ENCODE data around the gene DNM3.

DNM3 gene

DNA sequence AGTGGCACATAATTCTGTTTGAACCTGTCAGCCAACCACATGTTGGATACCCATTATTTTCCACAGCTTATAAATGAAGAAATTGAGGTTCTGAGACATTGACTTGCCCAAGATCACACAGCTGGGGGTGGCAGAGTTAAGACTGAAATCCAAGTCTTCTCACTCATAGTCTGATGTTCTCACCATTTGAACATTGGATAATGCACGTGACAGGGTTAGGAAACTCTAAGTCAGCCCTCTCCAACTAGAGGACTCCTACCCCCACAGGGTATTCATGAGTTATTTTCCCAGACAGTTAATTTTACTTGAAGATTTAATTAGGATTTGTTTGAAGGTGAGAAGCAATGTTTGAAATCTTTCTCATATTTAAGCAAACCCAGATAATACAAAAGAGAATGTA lies 541.1 kb downstream of the DNM3 start:
- Histone ChIP-seq H4K20me1 (ENCODE audit: control insufficient read depth, insufficient read depth, low read depth, low read length) (no peaks in the 10 kb centered on the region), H3K79me2 (ENCODE audit: control insufficient read depth, low read length) (no peaks in the 10 kb centered on the region), H3K4me3 (ENCODE audit: low read length) (no peak overlapping the region), H3K27ac (ENCODE audit: low read depth, low read length) (no peak overlapping the region), H3K4me2 (ENCODE audit: low read length) (no peak overlapping the region), H3F3A (ENCODE audit: control insufficient read depth, insufficient read depth) (no peaks in the 10 kb centered on the region), H3K4me1 (ENCODE audit: control insufficient read depth, low read length) (peaks cover 26% of the 10 kb centered on the region), H3K9me3 (ENCODE audit: control insufficient read depth, insufficient read depth, low read length) (no peaks in the 10 kb centered on the region), H3K9me2 (replicated peaks; ENCODE audit: control insufficient read depth, low read length) (no peaks in the 10 kb centered on the region), H3K27me3 (ENCODE audit: control insufficient read depth, low read length) (no peaks in the 10 kb centered on the region), H3K36me3 (ENCODE audit: control insufficient read depth, low read length) (no peaks in the 10 kb centered on the region; the same call in 1 of the 2 replicates)
- TF ChIP-seq, protein P1, sequence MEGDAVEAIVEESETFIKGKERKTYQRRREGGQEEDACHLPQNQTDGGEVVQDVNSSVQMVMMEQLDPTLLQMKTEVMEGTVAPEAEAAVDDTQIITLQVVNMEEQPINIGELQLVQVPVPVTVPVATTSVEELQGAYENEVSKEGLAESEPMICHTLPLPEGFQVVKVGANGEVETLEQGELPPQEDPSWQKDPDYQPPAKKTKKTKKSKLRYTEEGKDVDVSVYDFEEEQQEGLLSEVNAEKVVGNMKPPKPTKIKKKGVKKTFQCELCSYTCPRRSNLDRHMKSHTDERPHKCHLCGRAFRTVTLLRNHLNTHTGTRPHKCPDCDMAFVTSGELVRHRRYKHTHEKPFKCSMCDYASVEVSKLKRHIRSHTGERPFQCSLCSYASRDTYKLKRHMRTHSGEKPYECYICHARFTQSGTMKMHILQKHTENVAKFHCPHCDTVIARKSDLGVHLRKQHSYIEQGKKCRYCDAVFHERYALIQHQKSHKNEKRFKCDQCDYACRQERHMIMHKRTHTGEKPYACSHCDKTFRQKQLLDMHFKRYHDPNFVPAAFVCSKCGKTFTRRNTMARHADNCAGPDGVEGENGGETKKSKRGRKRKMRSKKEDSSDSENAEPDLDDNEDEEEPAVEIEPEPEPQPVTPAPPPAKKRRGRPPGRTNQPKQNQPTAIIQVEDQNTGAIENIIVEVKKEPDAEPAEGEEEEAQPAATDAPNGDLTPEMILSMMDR (IDR thresholded peaks at IDR 0.05; ENCODE audit: low read depth, low read length, poor library complexity, severe bottlenecking): no peak
- TF ChIP-seq EZH2phosphoT487 (IDR thresholded peaks at IDR 0.05; ENCODE audit: borderline replicate concordance, low read length): no peak

DNA sequence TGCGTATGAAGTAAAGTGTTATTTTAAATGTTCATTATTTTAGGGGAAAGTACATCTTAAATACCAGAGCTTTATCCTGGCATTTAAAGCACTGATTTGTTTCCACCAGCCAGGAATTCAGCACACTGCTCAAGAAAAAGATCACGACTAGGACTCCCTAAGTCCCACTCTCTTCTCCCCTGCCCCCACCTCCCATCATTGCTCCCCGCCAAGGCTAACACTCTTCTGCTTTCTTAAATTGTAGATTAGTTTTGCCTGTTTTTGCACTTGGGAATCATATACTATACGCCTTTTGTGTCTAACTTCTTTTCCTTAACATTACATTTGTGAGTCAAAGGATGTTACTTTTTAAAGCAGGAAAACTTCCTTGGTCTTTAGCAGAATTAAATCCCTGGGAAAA lies 541.7 kb downstream of the DNM3 start:
- no peaks in the 10 kb centered on the region for H3F3A ChIP-seq (ENCODE audit: control insufficient read depth, insufficient read depth)
- no peaks in the 10 kb centered on the region for H3K9me2 ChIP-seq (replicated peaks; ENCODE audit: control insufficient read depth, low read length)
- H3K36me3 ChIP-seq (ENCODE audit: control insufficient read depth, low read length): no peaks in the 10 kb centered on the region; the same call in 1 of the 2 replicates
- TF ChIP-seq EZH2phosphoT487 (IDR thresholded peaks at IDR 0.05; ENCODE audit: borderline replicate concordance, low read length): no peak
- TF ChIP-seq, protein P1 (IDR thresholded peaks at IDR 0.05; ENCODE audit: low read depth, low read length, poor library complexity, severe bottlenecking): no peak
- H3K4me1 ChIP-seq (ENCODE audit: control insufficient read depth, low read length): peaks cover 26% of the 10 kb centered on the region
- no peak overlapping the region for H3K4me2 ChIP-seq (ENCODE audit: low read length)
- no peaks in the 10 kb centered on the region for H4K20me1 ChIP-seq (ENCODE audit: control insufficient read depth, insufficient read depth, low read depth, low read length)
- H3K4me3 ChIP-seq (ENCODE audit: low read length): no peak overlapping the region
- H3K9me3 ChIP-seq (ENCODE audit: control insufficient read depth, insufficient read depth, low read length): no peaks in the 10 kb centered on the region
- H3K27ac ChIP-seq (ENCODE audit: low read depth, low read length): no peak overlapping the region
- no peaks in the 10 kb centered on the region for H3K27me3 ChIP-seq (ENCODE audit: control insufficient read depth, low read length)
- H3K79me2 ChIP-seq (ENCODE audit: control insufficient read depth, low read length): no peaks in the 10 kb centered on the region

DNA sequence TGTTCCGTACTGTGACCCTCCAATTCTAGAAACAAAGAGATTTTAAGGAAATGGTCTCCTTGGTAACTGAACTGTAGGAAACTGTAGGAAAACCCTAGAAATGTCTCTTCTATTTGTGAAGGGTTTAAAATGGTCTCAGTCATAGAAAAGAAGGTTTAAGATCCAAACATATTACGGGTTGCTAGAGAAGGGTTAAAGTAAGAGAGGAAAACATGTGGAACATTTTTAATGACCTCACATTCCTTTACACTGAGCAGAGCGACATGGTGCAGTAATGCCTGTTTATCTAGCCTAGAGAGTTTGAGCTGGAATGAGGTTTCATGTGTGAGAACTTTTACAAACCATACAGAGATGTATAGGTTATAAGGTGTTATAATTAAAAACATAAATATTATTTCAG lies 542.2 kb downstream of the DNM3 start:
- Histone ChIP-seq H3F3A (ENCODE audit: control insufficient read depth, insufficient read depth) (no peaks in the 10 kb centered on the region), H3K4me2 (ENCODE audit: low read length) (no peak overlapping the region), H3K9me2 (replicated peaks; ENCODE audit: control insufficient read depth, low read length) (no peaks in the 10 kb centered on the region), H3K79me2 (ENCODE audit: control insufficient read depth, low read length) (no peaks in the 10 kb centered on the region), H3K36me3 (ENCODE audit: control insufficient read depth, low read length) (no peaks in the 10 kb centered on the region; the same call in 1 of the 2 replicates), H3K9me3 (ENCODE audit: control insufficient read depth, insufficient read depth, low read length) (no peaks in the 10 kb centered on the region), H4K20me1 (ENCODE audit: control insufficient read depth, insufficient read depth, low read depth, low read length) (no peaks in the 10 kb centered on the region), H3K27me3 (ENCODE audit: control insufficient read depth, low read length) (no peaks in the 10 kb centered on the region), H3K4me1 (ENCODE audit: control insufficient read depth, low read length) (peaks cover 26% of the 10 kb centered on the region), H3K27ac (ENCODE audit: low read depth, low read length) (no peak overlapping the region), H3K4me3 (ENCODE audit: low read length) (no peak overlapping the region)
- no peak for TF ChIP-seq EZH2phosphoT487 (IDR thresholded peaks at IDR 0.05; ENCODE audit: borderline replicate concordance, low read length)
- TF ChIP-seq, protein P1 (IDR thresholded peaks at IDR 0.05; ENCODE audit: low read depth, low read length, poor library complexity, severe bottlenecking): no peak

All from DOHH2 (cell line).